Measurements from ENCODE around the gene HDAC4. TPM values are rescaled to one million over a fixed set of nuclear protein-coding genes. Genes with fewer than 3 reads are reported as not detected.

Gene HDAC4
- total RNA-seq, 1 donor from 2014 or later: 65.7 TPM

GRCh38 chr2:239158641-239159475 is 242.0 kb downstream of the HDAC4 start:
- intact Hi-C loops (cut with DNase I): no loop called here
- peak in 1 of 2 donors; percentile 47 for DNase-seq (ENCODE audit: low spot score in 2 of 2)
- Histone ChIP-seq H3K4me1 (no peaks in the 10 kb centered on the region), H3K9me3 (no peaks in the 10 kb centered on the region), H3K4me3 (no peak overlapping the region), H3K27ac (no peak overlapping the region), H3K36me3 (peaks cover 16 to 62% of the 10 kb centered on the region in 2 donors), H3K27me3 (no peaks in the 10 kb centered on the region)
- TF ChIP-seq CTCF (IDR thresholded peaks at IDR 0.05): no peak

DNA sequence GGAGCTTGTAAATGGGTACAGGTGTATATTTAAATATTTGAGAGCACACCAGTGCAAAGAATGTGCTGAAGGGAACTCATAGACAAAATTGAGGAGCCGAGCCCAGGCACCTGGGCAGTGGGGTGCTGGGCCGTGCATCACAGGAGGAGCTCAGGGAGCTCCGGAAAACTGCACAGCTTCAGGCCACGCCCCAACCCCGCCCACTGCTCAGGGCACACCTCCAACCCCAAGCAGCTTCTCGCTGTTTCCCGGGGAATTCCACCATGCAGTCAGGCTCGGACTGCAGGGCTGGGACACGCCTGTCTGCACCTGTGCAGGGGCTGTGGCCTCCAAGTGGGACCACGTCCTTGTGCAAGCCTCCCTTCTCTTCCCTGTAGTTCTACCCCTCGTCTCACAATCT is 243.0 kb downstream of the HDAC4 start:
- no peak overlapping the region for H3K4me3 ChIP-seq
- peaks cover 11 to 59% of the 10 kb centered on the region in 2 donors for H3K36me3 ChIP-seq
- intact Hi-C loops (cut with DNase I): no loop called here
- no peaks in the 10 kb centered on the region for H3K9me3 ChIP-seq
- no peaks in the 10 kb centered on the region for H3K4me1 ChIP-seq
- no peaks in the 10 kb centered on the region for H3K27me3 ChIP-seq
- TF ChIP-seq CTCF (IDR thresholded peaks at IDR 0.05): no peak
- DNase-seq (ENCODE audit: low spot score in 2 of 2): peak in 1 of 2 donors; percentile 25
- H3K27ac ChIP-seq: no peak overlapping the region

DNA sequence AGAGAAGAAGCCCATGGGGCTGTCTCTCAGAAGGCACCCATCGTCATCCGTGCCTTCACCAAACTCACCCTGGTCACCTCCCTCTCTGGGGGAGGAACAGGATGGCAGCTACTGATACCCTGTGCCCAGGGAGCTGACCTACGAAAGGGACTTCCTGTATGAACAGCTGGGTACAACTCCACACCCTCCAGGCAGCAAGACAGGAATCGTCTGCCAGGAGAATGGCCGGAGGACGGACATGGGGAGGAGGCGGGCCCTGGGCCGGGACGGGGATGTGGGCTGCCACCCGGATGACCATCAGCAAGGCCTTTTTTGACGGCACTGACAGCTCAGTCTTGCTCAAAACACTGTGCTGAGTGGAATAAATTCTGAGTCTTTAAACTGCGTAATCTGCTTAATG is 243.6 kb downstream of the HDAC4 start:
- peak in 1 of 2 donors; percentile 46 for DNase-seq (ENCODE audit: low spot score in 2 of 2)
- intact Hi-C loops (cut with DNase I): no loop called here
- H3K27ac ChIP-seq: no peak overlapping the region
- no peak overlapping the region for H3K4me3 ChIP-seq
- H3K36me3 ChIP-seq: peaks cover 6 to 54% of the 10 kb centered on the region in 2 donors
- no peak for TF ChIP-seq CTCF (IDR thresholded peaks at IDR 0.05)
- H3K27me3 ChIP-seq: no peaks in the 10 kb centered on the region
- no peaks in the 10 kb centered on the region for H3K4me1 ChIP-seq
- no peaks in the 10 kb centered on the region for H3K9me3 ChIP-seq

GRCh38 chr2:239156516-239157265 is 244.1 kb downstream of the HDAC4 start:
- Histone ChIP-seq H3K4me1 (no peaks in the 10 kb centered on the region), H3K4me3 (no peak overlapping the region), H3K27ac (no peak overlapping the region), H3K27me3 (no peaks in the 10 kb centered on the region), H3K36me3 (peaks cover 5 to 48% of the 10 kb centered on the region in 2 donors), H3K9me3 (no peaks in the 10 kb centered on the region)
- no peak for TF ChIP-seq CTCF (IDR thresholded peaks at IDR 0.05)
- intact Hi-C loops (cut with DNase I): no loop called here
- peak in 1 of 2 donors; percentile 59 for DNase-seq (ENCODE audit: low spot score in 2 of 2)

GRCh38 chr2:239155806-239156480 is 244.9 kb downstream of the HDAC4 start:
- Histone ChIP-seq H3K27ac (no peak overlapping the region), H3K9me3 (no peaks in the 10 kb centered on the region), H3K27me3 (no peaks in the 10 kb centered on the region), H3K4me3 (no peak overlapping the region), H3K36me3 (peaks cover 5 to 43% of the 10 kb centered on the region in 2 donors), H3K4me1 (no peaks in the 10 kb centered on the region)
- no peak for TF ChIP-seq CTCF (IDR thresholded peaks at IDR 0.05)
- intact Hi-C loops (cut with DNase I): no loop called here
- peak in 1 of 2 donors; percentile 56 for DNase-seq (ENCODE audit: low spot score in 2 of 2)
